NT2/D1 (cell line): Measurements from ENCODE around the gene SEC14L1.

Source experiments
- SUZ12 ChIP-seq: IDR thresholded peaks from 2 replicates; pipeline ENCODE4 v1.6.1; 2011; ENCODE audit not compliant: insufficient read length, insufficient read depth; ENCODE audit errors: extremely low read depth
- YY1 ChIP-seq: IDR thresholded peaks from 2 replicates; pipeline ENCODE4 v1.6.1; 2011; ENCODE audit not compliant: insufficient read length, insufficient read depth
- ZNF274 ChIP-seq: IDR thresholded peaks from 2 replicates; pipeline ENCODE4 v1.6.1; 2011; ENCODE audit warnings: mild to moderate bottlenecking, low read depth, low read length

GRCh38 chr17:77210331-77210730 is 69.6 kb downstream of the SEC14L1 start:
- no peak for TF ChIP-seq SUZ12
- TF ChIP-seq ZNF274, result no peak
- TF ChIP-seq YY1, result no peak
